DMS 273 treated with DMSO at 0.1 percent for 48 hours (cell line): ENCODE data around the gene KDM5B.
"Not testable (repeated sequence)": the region's sequence is repeated elsewhere in the genome, so short reads cannot be mapped to it uniquely, and the experiment has no call there.

Experiments used
- DNase-seq: peaks from one replicate; lab custom pipeline; 2025; lab: John Stamatoyannopoulos, UW

KDM5B gene

GRCh38 chr1:202791077-202791747, 17.0 kb downstream of the KDM5B start:
- DNase-seq, result no peak

GRCh38 chr1:202788800-202789199, 19.4 kb downstream of the KDM5B start:
- no peak for DNase-seq

- DNase-seq, result no peak
These were observed 21.4 kb downstream of the KDM5B start for GRCh38 chr1:202786804-202787203.

- DNase-seq, result no peak
These were observed 27.0 kb downstream of the KDM5B start for GRCh38 chr1:202781180-202781579.

- no peak for DNase-seq
These were observed 38.1 kb downstream of the KDM5B start for GRCh38 chr1:202770135-202770534.

- DNase-seq, result no peak
These were observed 42.5 kb downstream of the KDM5B start for GRCh38 chr1:202765721-202766120.

GRCh38 chr1:202762019-202762418, 46.2 kb downstream of the KDM5B start:
- DNase-seq, result no peak

- no peak for DNase-seq
These were observed 47.6 kb downstream of the KDM5B start for GRCh38 chr1:202760589-202760988.

- no peak for DNase-seq
These were observed 51.8 kb downstream of the KDM5B start for GRCh38 chr1:202756391-202756790.

- DNase-seq, result no peak
These were observed 53.9 kb downstream of the KDM5B start for GRCh38 chr1:202754293-202754692.

- no peak for DNase-seq
These were observed 55.4 kb downstream of the KDM5B start for GRCh38 chr1:202752774-202753173.

- DNase-seq, result no peak
These were observed 57.5 kb downstream of the KDM5B start for GRCh38 chr1:202750761-202751160.

- DNase-seq, result no peak
These were observed 58.2 kb downstream of the KDM5B start for GRCh38 chr1:202750024-202750423.

- DNase-seq, result no peak
These were observed 62.8 kb downstream of the KDM5B start for GRCh38 chr1:202745323-202745888.

- DNase-seq, result not testable (repeated sequence)
These were observed 63.5 kb downstream of the KDM5B start for GRCh38 chr1:202744770-202745169.

- no peak for DNase-seq
These were observed 65.7 kb downstream of the KDM5B start for GRCh38 chr1:202742496-202742895.

- DNase-seq, result no peak
These were observed 75.0 kb downstream of the KDM5B start for GRCh38 chr1:202733251-202733650.

GRCh38 chr1:202728951-202729350, 79.3 kb downstream of the KDM5B start:
- no peak for DNase-seq

- DNase-seq, result no peak
These were observed 82.7 kb downstream of the KDM5B start for GRCh38 chr1:202725526-202725925.

GRCh38 chr1:202723708-202724107, 84.5 kb downstream of the KDM5B start:
- DNase-seq, result no peak

GRCh38 chr1:202723046-202723445, 85.2 kb downstream of the KDM5B start:
- not testable (repeated sequence) for DNase-seq

- no peak for DNase-seq
These were observed 91.6 kb downstream of the KDM5B start for GRCh38 chr1:202716654-202717053.

GRCh38 chr1:202714202-202714601, 94.0 kb downstream of the KDM5B start:
- not testable (repeated sequence) for DNase-seq

GRCh38 chr1:202713110-202713509, 95.1 kb downstream of the KDM5B start:
- DNase-seq, result no peak
